ENCODE data around the gene FAM227A.

- no peak for TF ChIP-seq TAF1 (conservative IDR thresholded peaks at IDR 0.05)
- TF ChIP-seq RAD21 (IDR thresholded peaks at IDR 0.05): peak; percentile 63 to 73
- peak; percentile 67 for TF ChIP-seq MAX (IDR thresholded peaks at IDR 0.05)
Observed at GRCh38 chr22:38681582-38682335, 25.6 kb upstream of the FAM227A start, which contains the start of gene TOMM22.

All from liver (tissue), 2 donors.